ENCODE results near the gene ABHD14A. TPM values are rescaled to one million over a fixed set of nuclear protein-coding genes. Genes with fewer than 3 reads are reported as not detected.

ABHD14A gene
- total RNA-seq, 1 experiment from 2014 or later, result 3.8 TPM

- TF ChIP-seq AR (CRISPR knock-in tag; IDR thresholded peaks at IDR 0.05) (no peak), USF1 (CRISPR knock-in tag; IDR thresholded peaks at IDR 0.05) (peak; percentile 59; the same call in 1 of the 2 replicates), ZNF416 (CRISPR knock-in tag; IDR thresholded peaks at IDR 0.05) (no peak), NFE2L1 (CRISPR knock-in tag; IDR thresholded peaks at IDR 0.05) (no peak), SMAD3 (CRISPR knock-in tag; IDR thresholded peaks at IDR 0.05; ENCODE audit: borderline replicate concordance) (no peak), AFF4 (CRISPR knock-in tag; IDR thresholded peaks at IDR 0.05; ENCODE audit: borderline replicate concordance) (no peak), ZNF121 (CRISPR knock-in tag; IDR thresholded peaks at IDR 0.05) (peak; percentile 31; the same call in 1 of the 2 replicates), ZNF425 (CRISPR knock-in tag; conservative IDR thresholded peaks at IDR 0.05) (no peak), E2F5 (CRISPR knock-in tag; IDR thresholded peaks at IDR 0.05) (peak; percentile 76; the same call in 1 of the 2 replicates), ELF4 (CRISPR knock-in tag; IDR thresholded peaks at IDR 0.05; ENCODE audit: low read depth) (peak; percentile 67; the same call in 1 of the 2 replicates)
Measured at GRCh38 chr3:51955893-51956770, 18.7 kb upstream of the ABHD14A start (continued).

GRCh38 chr3:51957520-51958205 is 17.2 kb upstream of the ABHD14A start:
- Mint-ChIP-seq H3K4me3 (no peak overlapping the region), H3K36me3 (no peaks in the 10 kb centered on the region), H3K27me3 (ENCODE audit: low read depth) (peaks cover 38% of the 10 kb centered on the region), H3K4me1 (peaks cover 5% of the 10 kb centered on the region; the same call in 1 of the 2 replicates), H3K27ac (no peak overlapping the region), H3K9me3 (no peaks in the 10 kb centered on the region)
- ATAC-seq, result no peak
- no peak for DNase-seq (ENCODE audit: low spot score)
- ChIA-PET POLR2A (interaction anchor here (0.7 to 1.4 kb wide), 3 partner anchors 10 to 99 kb away, joined by 3 to 4 read pairs (median 3); no protein-coding TSS in a partner anchor), CTCF (interaction anchor here (1.8 to 3.1 kb wide), 3 partner anchors 8 to 25 kb away, joined by 8 to 21 read pairs (median 8); partner anchors contain the start of genes ABHD14A, ABHD14B and ACY1)
- TF ChIP-seq NFYB (CRISPR knock-in tag; conservative IDR thresholded peaks at IDR 0.05; ENCODE audit: low read depth), result no peak
- no peak for TF ChIP-seq CREB1 (CRISPR knock-in tag; IDR thresholded peaks at IDR 0.05)
- TF ChIP-seq HMGXB4 (CRISPR knock-in tag; IDR thresholded peaks at IDR 0.05), result no peak
- TF ChIP-seq ZNF121 (CRISPR knock-in tag; IDR thresholded peaks at IDR 0.05), result no peak
- no peak for TF ChIP-seq USF2 (CRISPR knock-in tag; IDR thresholded peaks at IDR 0.05)
- no peak for TF ChIP-seq ZNF396 (CRISPR knock-in tag; IDR thresholded peaks at IDR 0.05; ENCODE audit: borderline replicate concordance)
- TF ChIP-seq ZBTB43 (CRISPR knock-in tag; IDR thresholded peaks at IDR 0.05), result no peak
- TF ChIP-seq ZBTB21 (CRISPR knock-in tag; IDR thresholded peaks at IDR 0.05; ENCODE audit: borderline replicate concordance), result no peak
- no peak for TF ChIP-seq HMGA2 (CRISPR knock-in tag; IDR thresholded peaks at IDR 0.05)
